ENCODE data around the gene KHNYN.

KHNYN gene

DNA sequence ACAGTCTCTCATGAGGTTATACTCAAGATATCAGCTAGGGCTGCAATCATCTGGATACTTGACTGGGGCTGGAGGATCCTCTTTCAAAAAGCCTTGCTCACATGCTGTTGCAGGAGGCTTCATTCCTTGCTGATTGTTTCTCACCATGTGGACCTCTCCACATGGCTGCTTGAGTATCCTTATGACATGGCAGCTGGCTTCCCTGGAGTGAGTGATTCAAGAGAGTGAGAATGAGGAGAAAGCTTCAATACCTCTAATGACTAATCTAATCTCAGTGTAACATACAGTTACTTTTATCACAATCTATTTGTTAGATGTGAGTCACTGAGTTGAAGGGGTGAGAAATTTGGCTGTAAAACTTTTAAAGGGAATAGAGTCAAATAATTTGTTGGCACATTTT lies 27.2 kb downstream of the KHNYN start:
- Histone ChIP-seq H3K36me3 (ENCODE audit: control insufficient read depth in 2 of 2, insufficient read depth in 1 of 2, low read length in 2 of 2) (peaks cover 0 to 3% of the 10 kb centered on the region in 2 experiments; a peak in 1 of 3 replicates), H3K27ac (ENCODE audit: extremely low read depth, low read depth, low read length) (no peak overlapping the region), H3K4me3 (ENCODE audit: low read depth, low read length) (no peak overlapping the region), H3K9me3 (ENCODE audit: control insufficient read depth, insufficient read depth, low read depth, low read length) (no peaks in the 10 kb centered on the region), H3K4me1 (ENCODE audit: control insufficient read depth, insufficient read depth, low read length) (no peaks in the 10 kb centered on the region)
- CTCF ChIA-PET, result no interaction called here
- TF ChIP-seq ZNF664 (tag by site-specific recombination; IDR thresholded peaks at IDR 0.05) (no peak), SALL2 (tag by site-specific recombination; IDR thresholded peaks at IDR 0.05; ENCODE audit: borderline replicate concordance) (no peak), ZNF394 (tag by site-specific recombination; IDR thresholded peaks at IDR 0.05; ENCODE audit: borderline replicate concordance) (no peak), ZNF549 (tag by site-specific recombination; IDR thresholded peaks at IDR 0.05) (no peak), ZSCAN30 (tag by site-specific recombination; IDR thresholded peaks at IDR 0.05) (no peak), ZNF514 (tag by site-specific recombination; IDR thresholded peaks at IDR 0.05) (no peak), ZNF239 (tag by site-specific recombination; IDR thresholded peaks at IDR 0.05) (no peak), FEZF1 (tag by site-specific recombination; IDR thresholded peaks at IDR 0.05) (no peak), ZNF302 (tag by site-specific recombination; IDR thresholded peaks at IDR 0.05; ENCODE audit: low read depth) (no peak)
- POLR2A ChIA-PET, result no interaction called here

DNA sequence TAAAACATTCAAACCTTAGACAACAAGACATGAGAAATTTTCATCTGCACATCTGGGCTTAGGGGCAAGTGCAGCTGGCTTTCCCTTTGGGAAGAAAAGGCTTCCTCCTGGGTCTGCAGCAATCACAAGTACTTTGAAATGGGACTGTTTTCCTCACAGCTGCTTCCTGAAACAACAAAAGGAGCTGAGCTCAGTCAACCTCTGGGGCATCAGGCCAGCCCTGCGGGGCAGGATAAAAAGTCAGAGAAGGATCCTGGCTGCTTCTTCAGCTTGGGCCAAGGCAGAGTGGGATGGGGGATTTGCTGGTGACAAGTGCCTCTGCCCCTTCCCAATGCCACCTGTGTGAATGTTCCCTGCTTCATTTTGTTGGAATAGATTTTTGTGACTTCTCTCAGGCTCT lies 29.0 kb downstream of the KHNYN start:
- TF ChIP-seq ZNF654 (tag by site-specific recombination; IDR thresholded peaks at IDR 0.05; ENCODE audit: low read depth) (no peak), ZNF670 (tag by site-specific recombination; IDR thresholded peaks at IDR 0.05; ENCODE audit: low read depth) (no peak), ZNF311 (tag by site-specific recombination; IDR thresholded peaks at IDR 0.05; ENCODE audit: borderline replicate concordance) (no peak), ZNF701 (tag by site-specific recombination; IDR thresholded peaks at IDR 0.05) (no peak), KLF1 (tag by site-specific recombination; IDR thresholded peaks at IDR 0.05) (no peak)
- H3K4me1 ChIP-seq (ENCODE audit: control insufficient read depth, insufficient read depth, low read length), result 0 out of 2 replicates have a peak, but pooled peaks cover 2% of the 10 kb centered on the region
- peaks cover 0 to 3% of the 10 kb centered on the region in 2 experiments; a peak in 1 of 3 replicates for H3K36me3 ChIP-seq (ENCODE audit: control insufficient read depth in 2 of 2, insufficient read depth in 1 of 2, low read length in 2 of 2)
- ChIA-PET CTCF (no interaction called here), POLR2A (no interaction called here)
- H3K4me3 ChIP-seq (ENCODE audit: low read depth, low read length), result no peak overlapping the region
- H3K27ac ChIP-seq (ENCODE audit: extremely low read depth, low read depth, low read length), result no peak overlapping the region
- no peaks in the 10 kb centered on the region for H3K9me3 ChIP-seq (ENCODE audit: control insufficient read depth, insufficient read depth, low read depth, low read length)

DNA sequence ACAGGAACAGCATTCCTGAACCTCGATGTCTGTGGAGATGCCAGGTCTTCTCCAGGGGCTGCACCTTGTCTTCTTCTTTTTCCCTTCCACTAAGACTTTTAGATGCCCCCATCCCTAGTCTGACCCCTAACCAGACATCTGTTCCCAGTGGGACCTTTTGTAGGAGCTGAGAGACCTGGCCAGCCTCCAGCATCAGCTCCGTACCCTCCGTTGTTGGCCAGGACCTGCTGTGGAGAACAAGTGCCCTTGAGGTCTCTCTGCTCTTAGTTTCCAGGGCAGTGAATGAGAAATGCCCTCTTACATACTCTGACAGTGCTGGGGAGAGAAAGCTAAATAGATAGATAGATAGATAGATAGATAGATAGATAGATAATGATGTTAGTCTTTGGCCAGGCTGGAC lies 29.6 kb downstream of the KHNYN start:
- Histone ChIP-seq H3K4me1 (ENCODE audit: control insufficient read depth, insufficient read depth, low read length) (0 out of 2 replicates have a peak, but pooled peaks cover 2% of the 10 kb centered on the region), H3K27ac (ENCODE audit: extremely low read depth, low read depth, low read length) (no peak overlapping the region)

DNA sequence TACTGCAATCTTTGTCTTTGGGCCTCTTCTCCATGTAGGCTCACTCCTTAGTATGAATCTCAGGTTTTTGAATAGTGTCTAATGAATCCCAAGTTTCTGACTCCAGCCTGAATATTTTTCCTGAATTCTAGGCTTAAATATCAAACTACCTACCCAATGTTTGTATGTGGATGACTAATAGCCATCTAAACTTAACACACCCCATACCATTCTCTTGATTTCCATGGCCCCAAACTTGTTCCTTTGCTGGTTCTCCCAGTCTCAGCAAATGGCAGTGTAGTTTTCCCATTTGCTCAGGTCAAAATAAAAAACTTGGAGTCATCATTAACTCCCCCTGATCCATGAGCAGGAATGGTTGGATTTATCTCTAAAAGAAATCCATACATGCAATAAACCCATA lies 31.6 kb downstream of the KHNYN start:
- ChIA-PET CTCF (interaction anchor here (1.3 kb wide), 1 partner anchor 153 kb away, joined by 4 read pairs; no protein-coding TSS in a partner anchor), POLR2A (no interaction called here)
- H3K36me3 ChIP-seq (ENCODE audit: control insufficient read depth in 2 of 2, insufficient read depth in 1 of 2, low read length in 2 of 2), result peaks cover 0 to 3% of the 10 kb centered on the region in 2 experiments; a peak in 1 of 3 replicates
- H3K4me1 ChIP-seq (ENCODE audit: control insufficient read depth, insufficient read depth, low read length), result 0 out of 2 replicates have a peak, but pooled peaks cover 2% of the 10 kb centered on the region
- no peaks in the 10 kb centered on the region for H3K9me3 ChIP-seq (ENCODE audit: control insufficient read depth, insufficient read depth, low read depth, low read length)
- H3K4me3 ChIP-seq (ENCODE audit: low read depth, low read length), result no peak overlapping the region
- H3K27ac ChIP-seq (ENCODE audit: extremely low read depth, low read depth, low read length), result no peak overlapping the region
- TF ChIP-seq, protein P1, sequence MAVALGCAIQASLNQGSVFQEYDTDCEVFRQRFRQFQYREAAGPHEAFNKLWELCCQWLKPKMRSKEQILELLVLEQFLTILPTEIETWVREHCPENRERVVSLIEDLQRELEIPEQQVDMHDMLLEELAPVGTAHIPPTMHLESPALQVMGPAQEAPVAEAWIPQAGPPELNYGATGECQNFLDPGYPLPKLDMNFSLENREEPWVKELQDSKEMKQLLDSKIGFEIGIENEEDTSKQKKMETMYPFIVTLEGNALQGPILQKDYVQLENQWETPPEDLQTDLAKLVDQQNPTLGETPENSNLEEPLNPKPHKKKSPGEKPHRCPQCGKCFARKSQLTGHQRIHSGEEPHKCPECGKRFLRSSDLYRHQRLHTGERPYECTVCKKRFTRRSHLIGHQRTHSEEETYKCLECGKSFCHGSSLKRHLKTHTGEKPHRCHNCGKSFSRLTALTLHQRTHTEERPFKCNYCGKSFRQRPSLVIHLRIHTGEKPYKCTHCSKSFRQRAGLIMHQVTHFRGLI (tag by site-specific recombination; IDR thresholded peaks at IDR 0.05), result no peak
- TF ChIP-seq, protein P2, sequence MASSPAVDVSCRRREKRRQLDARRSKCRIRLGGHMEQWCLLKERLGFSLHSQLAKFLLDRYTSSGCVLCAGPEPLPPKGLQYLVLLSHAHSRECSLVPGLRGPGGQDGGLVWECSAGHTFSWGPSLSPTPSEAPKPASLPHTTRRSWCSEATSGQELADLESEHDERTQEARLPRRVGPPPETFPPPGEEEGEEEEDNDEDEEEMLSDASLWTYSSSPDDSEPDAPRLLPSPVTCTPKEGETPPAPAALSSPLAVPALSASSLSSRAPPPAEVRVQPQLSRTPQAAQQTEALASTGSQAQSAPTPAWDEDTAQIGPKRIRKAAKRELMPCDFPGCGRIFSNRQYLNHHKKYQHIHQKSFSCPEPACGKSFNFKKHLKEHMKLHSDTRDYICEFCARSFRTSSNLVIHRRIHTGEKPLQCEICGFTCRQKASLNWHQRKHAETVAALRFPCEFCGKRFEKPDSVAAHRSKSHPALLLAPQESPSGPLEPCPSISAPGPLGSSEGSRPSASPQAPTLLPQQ (tag by site-specific recombination; IDR thresholded peaks at IDR 0.05), result no peak
- TF ChIP-seq ZFP37 (tag by site-specific recombination; IDR thresholded peaks at IDR 0.05) (no peak), ZNF660 (tag by site-specific recombination; IDR thresholded peaks at IDR 0.05) (no peak)

More for the DNA sequence above, 29.6 kb downstream of the KHNYN start:
- Histone ChIP-seq H3K9me3 (ENCODE audit: control insufficient read depth, insufficient read depth, low read depth, low read length) (no peaks in the 10 kb centered on the region), H3K36me3 (ENCODE audit: control insufficient read depth in 2 of 2, insufficient read depth in 1 of 2, low read length in 2 of 2) (peaks cover 0 to 3% of the 10 kb centered on the region in 2 experiments; a peak in 1 of 3 replicates), H3K4me3 (ENCODE audit: low read depth, low read length) (no peak overlapping the region)
- TF ChIP-seq ZNF23 (tag by site-specific recombination; IDR thresholded peaks at IDR 0.05; ENCODE audit: borderline replicate concordance), result no peak
- no peak for TF ChIP-seq ZNF335 (tag by site-specific recombination; conservative IDR thresholded peaks at IDR 0.05)
- TF ChIP-seq OVOL3 (tag by site-specific recombination; IDR thresholded peaks at IDR 0.05), result no peak
- no peak for TF ChIP-seq ZNF660 (tag by site-specific recombination; IDR thresholded peaks at IDR 0.05)
- ChIA-PET CTCF (no interaction called here), POLR2A (no interaction called here)

Measured in HEK293 (cell line).